RWPE1 (cell line): ENCODE data around the gene TMEM252.
A peak's percentile ranks its signal among the peaks of the same experiment; 100 is the strongest.

Source experiments
- CTCF ChIA-PET: fragments of 350-600 bp; sonication (Branson Sonifier 250); formaldehyde crosslinking; extraction: SDS; loops from one replicate; lab custom pipeline; 2021; lab: Yijun Ruan, JAX
- POLR2A ChIA-PET: fragments of 400-600 bp; formaldehyde crosslinking; extraction: SDS; loops from one replicate; lab custom pipeline; 2020; ENCODE audit warnings: antibody characterized with exemption; ENCODE audit not compliant: low non-redundant PET; lab: Yijun Ruan, JAX
- DNase-seq: peaks from one replicate; pipeline ENCODE4 v3.0.0; 2012; ENCODE audit warnings: low spot score
- H3K27ac ChIP-seq: fragments of 450-650 bp; 2 replicates; pipeline ENCODE4 v1.5.1; 2017
- TF ChIP-seq, protein P1 (sequence below): fragments of 450-650 bp; conservative IDR thresholded peaks from 2 replicates; pipeline ENCODE4 v1.5.1; 2017; ENCODE audit warnings: low read depth, mild to moderate bottlenecking

The TMEM252 gene

DNA sequence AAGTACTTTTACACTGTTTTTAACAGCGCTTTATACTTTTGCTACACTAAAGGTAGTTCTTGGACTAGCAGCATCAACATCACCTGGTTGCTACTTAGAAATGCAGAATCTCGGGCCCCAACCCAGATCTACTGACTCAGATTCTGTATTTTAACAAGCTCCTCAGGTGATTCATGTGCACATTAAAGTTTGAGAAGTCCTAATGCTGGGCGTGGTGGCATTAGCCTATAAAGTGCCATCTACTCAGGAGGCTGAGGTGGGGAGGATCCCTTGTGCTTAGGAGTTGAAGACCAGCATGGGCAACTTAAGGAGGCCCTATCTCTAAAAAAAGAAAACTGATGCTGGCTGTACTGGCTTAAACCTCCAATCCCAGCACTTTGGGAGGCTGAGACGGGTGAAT lies 26.7 kb downstream of the TMEM252 start:
- CTCF ChIA-PET = interaction anchor here (0.5 kb wide), 1 partner anchor 88 kb away, joined by 3 read pairs; no protein-coding TSS in a partner anchor

DNA sequence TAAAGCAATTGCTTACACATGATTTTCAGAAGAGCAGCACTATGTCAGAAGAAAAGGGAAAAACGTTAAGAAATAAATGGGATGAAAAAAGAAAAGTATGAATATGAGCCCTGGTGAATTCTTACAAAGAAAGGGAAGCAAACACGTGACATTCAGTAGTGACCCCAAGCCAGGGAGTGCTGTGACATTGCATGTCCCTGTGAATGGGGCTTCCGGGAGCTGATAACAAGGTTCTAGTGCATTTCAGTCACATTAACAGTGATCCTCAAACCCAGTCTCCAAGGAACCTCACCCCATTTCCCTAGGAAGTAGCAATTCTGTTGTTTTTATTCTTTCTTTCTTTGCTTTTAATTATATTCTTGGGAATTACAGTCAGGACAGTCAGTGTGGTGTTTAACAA lies 27.3 kb downstream of the TMEM252 start:
- no peak overlapping the region for H3K27ac ChIP-seq
- POLR2A ChIA-PET = no interaction called here
- no peak for DNase-seq
- TF ChIP-seq, protein P1, sequence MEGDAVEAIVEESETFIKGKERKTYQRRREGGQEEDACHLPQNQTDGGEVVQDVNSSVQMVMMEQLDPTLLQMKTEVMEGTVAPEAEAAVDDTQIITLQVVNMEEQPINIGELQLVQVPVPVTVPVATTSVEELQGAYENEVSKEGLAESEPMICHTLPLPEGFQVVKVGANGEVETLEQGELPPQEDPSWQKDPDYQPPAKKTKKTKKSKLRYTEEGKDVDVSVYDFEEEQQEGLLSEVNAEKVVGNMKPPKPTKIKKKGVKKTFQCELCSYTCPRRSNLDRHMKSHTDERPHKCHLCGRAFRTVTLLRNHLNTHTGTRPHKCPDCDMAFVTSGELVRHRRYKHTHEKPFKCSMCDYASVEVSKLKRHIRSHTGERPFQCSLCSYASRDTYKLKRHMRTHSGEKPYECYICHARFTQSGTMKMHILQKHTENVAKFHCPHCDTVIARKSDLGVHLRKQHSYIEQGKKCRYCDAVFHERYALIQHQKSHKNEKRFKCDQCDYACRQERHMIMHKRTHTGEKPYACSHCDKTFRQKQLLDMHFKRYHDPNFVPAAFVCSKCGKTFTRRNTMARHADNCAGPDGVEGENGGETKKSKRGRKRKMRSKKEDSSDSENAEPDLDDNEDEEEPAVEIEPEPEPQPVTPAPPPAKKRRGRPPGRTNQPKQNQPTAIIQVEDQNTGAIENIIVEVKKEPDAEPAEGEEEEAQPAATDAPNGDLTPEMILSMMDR = no peak
- CTCF ChIA-PET = interaction anchor here (0.5 kb wide), 1 partner anchor 88 kb away, joined by 3 read pairs; no protein-coding TSS in a partner anchor

More for the DNA sequence above, 26.7 kb downstream of the TMEM252 start:
- no peak for DNase-seq
- H3K27ac ChIP-seq = no peak overlapping the region
- TF ChIP-seq, protein P1 = no peak
- POLR2A ChIA-PET = no interaction called here

DNA sequence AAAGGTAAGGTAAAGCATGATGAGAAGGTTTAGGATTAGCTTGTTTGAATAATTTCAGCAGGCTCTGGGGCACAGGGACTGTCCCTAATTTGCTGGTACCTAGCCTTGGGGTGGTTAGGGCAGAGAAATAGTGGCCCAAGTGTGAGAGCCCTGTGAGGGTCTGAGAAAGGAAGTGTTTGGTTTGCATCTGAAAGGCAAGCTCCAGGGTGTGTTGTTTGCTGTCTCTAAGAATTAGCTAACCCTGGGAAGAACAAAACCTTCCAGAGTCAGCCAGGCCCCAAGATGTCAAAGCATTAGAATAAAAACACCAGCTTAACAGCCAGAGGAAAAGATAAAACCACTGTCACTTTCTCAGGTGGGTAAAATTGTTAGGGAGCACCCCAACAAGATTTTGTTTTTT lies 31.0 kb downstream of the TMEM252 start:
- POLR2A ChIA-PET = no interaction called here
- H3K27ac ChIP-seq = no peak overlapping the region
- TF ChIP-seq, protein P1 = no peak
- DNase-seq = no peak
- CTCF ChIA-PET = no interaction called here

DNA sequence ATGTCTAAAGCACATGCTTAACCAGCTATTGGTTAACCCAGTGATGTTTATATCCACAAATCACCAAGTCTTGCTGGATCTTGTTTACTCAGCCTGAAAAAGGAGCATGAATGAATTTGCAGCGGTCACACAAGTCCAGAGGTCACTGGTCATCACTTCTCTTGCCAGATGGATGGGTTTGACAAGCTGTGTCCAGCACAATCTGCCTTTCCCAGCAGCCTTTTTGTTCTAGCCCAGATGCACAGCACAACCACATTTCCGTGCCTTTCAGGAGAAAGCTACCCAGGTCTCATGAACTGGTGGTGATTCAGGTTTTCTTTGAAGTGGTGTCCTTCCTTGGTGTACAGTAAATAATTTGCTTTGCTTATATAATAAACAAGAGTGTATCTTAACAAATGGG lies 32.1 kb downstream of the TMEM252 start:
- POLR2A ChIA-PET = no interaction called here
- H3K27ac ChIP-seq = no peak overlapping the region
- TF ChIP-seq, protein P1 = no peak
- no peak for DNase-seq
- CTCF ChIA-PET = interaction anchor here (0.6 to 1.2 kb wide), 2 partner anchors 13 to 54 kb away, joined by 3 to 4 read pairs; no protein-coding TSS in a partner anchor

DNA sequence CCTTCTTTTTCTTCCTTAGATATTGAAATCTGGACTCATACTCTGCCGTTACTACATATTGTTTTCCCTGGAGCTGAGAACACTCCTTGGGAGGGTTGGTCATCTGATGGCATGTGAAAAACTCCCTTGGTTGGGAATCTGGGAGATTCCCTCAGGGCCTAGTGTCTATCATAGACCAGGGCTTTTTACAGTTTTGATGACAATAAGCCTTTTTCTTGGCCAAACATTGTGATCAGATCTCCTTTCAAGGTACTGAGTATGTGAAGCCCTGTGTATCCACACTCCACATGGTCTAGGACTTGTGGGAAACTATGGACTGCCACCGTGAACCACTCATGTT lies 32.9 kb downstream of the TMEM252 start:
- TF ChIP-seq, protein P1 = peak; percentile 12; the same call in 1 of the 2 replicates
- H3K27ac ChIP-seq = no peak overlapping the region
- DNase-seq = no peak
- POLR2A ChIA-PET = no interaction called here
- CTCF ChIA-PET = interaction anchor here (0.6 to 1.5 kb wide), 6 partner anchors 12 to 55 kb away, joined by 3 to 6 read pairs (median 4); no protein-coding TSS in a partner anchor

DNA sequence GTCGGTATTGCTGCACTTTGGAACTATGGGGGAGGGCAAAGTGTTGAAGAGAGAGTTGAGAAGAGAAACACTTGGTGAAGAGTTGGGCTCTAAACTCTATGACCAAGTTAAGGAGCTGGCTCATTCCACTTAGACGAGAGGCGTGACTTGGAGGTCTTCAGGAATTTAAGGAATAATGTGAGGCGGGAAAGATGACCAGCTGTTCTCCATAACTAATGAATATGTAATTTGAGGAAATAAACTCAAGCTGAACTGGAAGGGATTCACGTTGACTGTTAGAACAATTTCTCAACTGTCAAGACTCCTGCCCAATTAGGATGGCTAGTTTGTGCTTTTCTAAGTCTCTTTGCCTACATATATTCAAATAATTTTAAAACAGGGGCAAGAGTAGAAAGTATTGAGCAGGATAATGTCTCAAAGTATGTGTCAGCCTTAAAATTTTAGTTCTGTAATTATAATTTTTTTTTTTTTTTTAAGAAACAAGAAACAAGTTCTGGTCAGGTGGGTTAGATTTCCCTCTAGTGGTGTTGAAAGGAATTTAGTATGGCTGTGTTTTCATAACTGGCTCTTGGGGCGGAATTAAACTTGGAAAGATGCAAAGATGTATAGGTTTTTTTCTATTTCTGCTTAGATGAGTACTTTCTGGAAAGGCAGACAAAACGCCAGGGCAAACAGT lies 33.4 kb downstream of the TMEM252 start:
- peak; percentile 48 for DNase-seq
- H3K27ac ChIP-seq = no peak overlapping the region
- ChIA-PET CTCF (interaction anchor here (0.7 to 1.5 kb wide), 6 partner anchors 9 to 49 kb away, joined by 3 to 6 read pairs (median 4); no protein-coding TSS in a partner anchor), POLR2A (no interaction called here)
- TF ChIP-seq, protein P1 = peak; percentile 52
